Stimulated activated CD8-positive, alpha-beta memory T cell treated with anti-CD3 and anti-CD28 coated beads, Interleukin-7, amount 100 ng/mL, for 24 hours (primary cell): ENCODE measurements around the gene FLYWCH1.
A peak's percentile ranks its signal among the peaks of the same experiment; 100 is the strongest.

Experiments used
- DNase-seq: peaks from one replicate; pipeline ENCODE4 v3.0.0-alpha.2; 2020; ENCODE audit warnings: low read depth

Gene FLYWCH1

DNA sequence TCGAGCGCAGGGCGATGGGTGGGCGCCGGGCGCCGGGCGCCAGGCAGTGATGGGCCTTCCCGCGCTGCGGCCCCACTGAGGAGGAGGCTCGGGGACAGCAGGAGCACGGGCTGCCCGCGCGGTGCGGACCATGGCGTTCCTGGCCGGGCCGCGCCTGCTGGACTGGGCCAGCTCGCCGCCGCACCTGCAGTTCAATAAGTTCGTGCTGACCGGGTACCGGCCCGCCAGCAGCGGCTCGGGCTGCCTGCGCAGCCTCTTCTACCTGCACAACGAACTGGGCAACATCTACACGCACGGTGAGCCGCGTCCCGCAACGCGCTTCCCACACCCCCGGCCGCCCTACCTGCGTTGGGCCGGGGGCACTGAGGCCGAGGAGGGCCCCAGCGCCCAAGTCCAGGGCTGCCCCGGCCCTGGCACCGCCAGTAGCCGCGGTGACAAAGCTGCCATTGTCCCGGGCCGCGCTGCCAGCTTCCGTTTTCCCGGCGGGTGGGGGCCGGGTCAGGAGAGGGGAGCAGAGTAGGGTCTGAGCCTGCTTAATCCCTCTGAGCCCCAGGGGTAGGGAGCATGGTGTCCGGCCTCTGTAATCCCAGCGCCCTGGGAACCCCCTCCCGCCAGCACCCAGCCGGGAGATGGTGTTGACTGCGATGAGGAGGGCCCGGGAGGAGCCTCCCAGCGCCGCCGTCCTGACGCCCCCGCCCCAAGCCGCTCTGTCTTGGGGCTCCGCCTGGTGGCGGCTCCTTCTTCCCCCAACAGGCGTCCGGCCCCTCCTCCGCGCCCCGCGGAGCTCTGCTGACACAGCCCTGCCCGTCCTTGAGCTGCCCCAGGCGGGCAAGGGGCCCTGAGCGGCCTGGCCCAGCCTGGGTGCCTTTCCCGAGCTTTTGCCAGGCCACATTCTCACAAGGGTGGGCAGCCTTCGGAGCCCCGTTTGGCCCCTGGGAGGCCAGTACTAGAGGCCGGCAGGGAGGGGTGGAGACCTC is 58.1 kb downstream of the FLYWCH1 start:
- DNase-seq: peak; percentile 51

GRCh38 chr16:2970563-2970962 is 58.8 kb downstream of the FLYWCH1 start:
- DNase-seq: no peak

- no peak for DNase-seq
Measured at GRCh38 chr16:2971134-2971984, 59.6 kb downstream of the FLYWCH1 start.

- DNase-seq: no peak
Measured at GRCh38 chr16:2971985-2972784, 60.5 kb downstream of the FLYWCH1 start.

DNA sequence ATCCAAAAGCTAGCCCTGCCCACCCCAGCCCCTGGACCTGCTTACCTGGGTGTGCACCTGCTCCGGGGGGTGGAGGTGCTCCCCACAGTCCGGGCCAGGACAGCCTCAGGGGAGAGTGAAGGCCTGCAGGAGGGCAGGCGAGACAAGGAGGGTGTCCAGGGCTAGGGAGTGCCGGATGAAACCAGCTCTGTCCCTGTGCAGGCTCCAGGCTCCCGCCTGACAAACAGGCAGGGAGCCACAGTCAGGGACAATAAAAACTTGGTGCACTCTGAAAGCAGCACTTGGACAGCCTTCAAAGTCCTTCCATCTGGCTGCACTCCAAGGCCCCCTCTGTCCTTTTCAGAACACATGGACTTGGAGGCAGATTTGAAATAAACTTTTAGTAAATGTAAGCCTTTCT is 61.4 kb downstream of the FLYWCH1 start:
- no peak for DNase-seq

DNA sequence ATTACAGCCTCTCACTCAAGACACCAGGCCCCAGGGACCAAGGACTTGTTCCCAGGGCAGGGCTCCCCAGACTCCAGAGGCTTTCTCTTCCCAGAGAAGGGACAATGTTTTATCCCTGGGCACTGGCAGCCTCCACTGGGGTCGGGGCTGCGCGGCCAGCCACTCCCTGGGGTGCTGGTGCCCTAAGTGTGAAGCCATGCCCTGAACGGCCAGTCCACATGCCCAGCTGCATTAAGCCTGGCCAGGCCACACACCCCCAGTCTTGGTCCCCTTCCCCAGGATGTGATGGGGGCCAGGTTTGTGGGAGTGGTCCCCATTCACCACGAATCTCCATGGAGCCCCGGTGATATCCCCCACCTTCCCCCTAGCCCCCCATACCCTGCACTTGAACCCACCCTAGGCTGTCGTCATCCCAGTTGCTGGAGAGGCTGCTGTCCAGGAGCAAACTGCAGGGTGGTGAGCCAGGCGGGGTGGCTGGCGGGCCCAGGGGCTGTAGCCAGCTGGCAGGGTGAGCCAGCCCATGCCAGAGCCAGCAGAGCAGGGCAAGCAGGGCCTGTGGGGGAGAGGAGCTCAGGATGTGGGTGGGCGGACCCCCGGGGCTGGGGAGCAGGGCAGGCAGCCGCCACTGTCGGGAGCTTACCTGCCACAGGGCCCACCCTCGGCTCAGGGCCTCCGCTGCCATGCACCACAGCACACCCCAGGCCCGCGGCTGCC is 62.0 kb downstream of the FLYWCH1 start:
- DNase-seq: no peak

DNA sequence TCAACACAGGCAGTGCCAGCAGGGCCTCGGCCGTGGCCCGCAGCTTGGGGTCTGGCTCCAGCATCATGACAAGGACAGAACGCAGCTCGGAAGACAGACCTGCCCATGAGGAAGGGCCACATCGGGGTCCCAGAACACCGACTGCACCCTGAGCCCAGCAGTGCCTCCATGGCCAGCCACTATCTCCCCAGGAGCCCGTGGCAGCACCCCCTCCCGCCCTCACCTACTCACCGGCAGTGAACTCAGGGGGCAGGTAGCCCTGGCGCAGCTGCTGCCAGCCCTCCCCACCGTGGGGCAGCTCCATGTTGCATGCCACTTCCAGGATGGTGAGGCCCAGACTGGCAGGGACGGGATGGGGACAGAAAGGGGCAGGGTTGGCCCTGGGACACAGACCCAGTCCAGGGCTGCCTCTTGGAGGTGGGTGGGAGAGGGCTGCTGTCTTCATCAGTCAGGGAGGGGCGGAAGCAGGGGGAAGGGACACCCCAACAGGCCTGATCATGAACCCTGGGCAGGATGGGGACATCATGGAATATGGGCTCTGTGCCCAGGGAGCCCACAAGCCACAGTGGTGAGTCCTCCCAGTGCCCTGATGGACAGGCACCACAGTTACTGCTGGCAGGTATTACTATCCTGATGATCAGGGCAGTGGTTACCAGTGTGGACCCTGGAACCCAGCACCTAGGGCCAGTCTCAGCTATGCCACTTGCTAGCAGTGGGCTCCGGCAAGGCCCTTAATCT is 62.8 kb downstream of the FLYWCH1 start:
- no peak for DNase-seq

GRCh38 chr16:2975161-2975795 is 63.5 kb downstream of the FLYWCH1 start:
- no peak for DNase-seq

GRCh38 chr16:2976201-2976600 is 64.5 kb downstream of the FLYWCH1 start:
- DNase-seq: no peak

DNA sequence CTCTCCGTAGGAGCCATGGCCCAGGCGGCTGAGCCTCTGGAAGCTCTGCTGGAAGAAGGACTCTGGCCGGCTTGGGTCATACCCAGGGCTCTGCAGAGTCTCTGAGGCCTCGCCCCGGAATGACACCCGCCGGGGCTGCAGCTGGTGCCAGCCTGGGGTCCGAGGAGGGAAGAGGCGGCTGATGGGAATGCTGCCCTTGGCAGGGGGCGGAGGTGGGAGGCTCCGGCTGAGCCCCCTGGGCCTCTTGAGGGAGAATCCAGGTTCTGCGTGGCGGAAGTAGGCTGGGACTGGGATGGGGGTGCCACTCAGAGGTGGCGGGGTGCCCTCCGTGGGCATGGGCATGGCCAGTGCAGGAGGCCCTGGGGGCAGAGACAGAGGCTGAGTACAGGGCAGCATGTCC is 64.9 kb downstream of the FLYWCH1 start:
- DNase-seq: no peak

DNA sequence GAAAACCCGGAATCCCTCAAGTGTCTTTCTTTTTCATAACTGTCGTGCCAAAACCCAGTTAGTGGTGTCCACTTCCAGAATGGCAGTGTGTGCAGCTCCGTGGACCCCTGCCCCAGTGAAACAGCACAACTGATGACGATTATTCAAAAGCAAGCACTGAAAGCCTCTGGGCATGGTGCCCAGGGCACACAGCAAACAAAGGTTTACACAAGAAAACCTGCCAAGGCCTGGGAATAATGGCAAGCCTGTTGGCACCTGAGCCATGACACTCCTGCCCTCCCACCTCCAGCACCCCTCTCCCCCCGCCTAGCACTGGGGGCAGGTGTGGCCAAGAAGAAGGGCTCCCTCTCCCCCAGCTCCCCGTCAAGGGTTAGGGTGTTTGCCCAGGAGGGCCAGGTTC is 65.7 kb downstream of the FLYWCH1 start:
- DNase-seq: no peak

DNA sequence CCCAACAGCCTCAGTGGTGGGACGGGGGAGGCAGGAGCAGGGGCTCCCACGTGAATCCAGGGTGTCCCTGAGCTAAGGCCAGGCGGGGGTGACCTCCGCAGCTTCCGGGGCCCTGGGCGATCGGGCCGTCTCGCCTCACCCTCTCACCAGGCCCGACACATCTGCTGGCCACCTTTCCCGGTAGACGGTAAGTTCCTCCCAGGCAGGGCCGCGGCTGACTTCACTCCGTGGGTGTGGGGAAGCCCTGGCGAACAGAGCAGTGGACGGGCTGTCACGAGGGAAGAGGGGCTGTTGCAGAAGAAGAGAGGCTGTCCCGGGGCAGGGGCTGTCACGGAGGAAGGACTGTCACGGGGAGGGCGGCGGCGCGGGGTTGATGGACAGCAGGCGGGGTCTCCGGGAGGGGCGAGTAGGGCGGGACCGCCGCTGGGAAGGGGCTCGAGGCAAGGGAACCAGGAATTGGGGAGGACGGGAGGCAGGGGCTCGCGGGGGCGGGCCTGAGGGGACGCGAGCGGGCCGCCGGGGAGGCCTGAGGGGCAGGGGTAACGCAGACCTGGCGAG is 68.0 kb downstream of the FLYWCH1 start:
- no peak for DNase-seq

DNA sequence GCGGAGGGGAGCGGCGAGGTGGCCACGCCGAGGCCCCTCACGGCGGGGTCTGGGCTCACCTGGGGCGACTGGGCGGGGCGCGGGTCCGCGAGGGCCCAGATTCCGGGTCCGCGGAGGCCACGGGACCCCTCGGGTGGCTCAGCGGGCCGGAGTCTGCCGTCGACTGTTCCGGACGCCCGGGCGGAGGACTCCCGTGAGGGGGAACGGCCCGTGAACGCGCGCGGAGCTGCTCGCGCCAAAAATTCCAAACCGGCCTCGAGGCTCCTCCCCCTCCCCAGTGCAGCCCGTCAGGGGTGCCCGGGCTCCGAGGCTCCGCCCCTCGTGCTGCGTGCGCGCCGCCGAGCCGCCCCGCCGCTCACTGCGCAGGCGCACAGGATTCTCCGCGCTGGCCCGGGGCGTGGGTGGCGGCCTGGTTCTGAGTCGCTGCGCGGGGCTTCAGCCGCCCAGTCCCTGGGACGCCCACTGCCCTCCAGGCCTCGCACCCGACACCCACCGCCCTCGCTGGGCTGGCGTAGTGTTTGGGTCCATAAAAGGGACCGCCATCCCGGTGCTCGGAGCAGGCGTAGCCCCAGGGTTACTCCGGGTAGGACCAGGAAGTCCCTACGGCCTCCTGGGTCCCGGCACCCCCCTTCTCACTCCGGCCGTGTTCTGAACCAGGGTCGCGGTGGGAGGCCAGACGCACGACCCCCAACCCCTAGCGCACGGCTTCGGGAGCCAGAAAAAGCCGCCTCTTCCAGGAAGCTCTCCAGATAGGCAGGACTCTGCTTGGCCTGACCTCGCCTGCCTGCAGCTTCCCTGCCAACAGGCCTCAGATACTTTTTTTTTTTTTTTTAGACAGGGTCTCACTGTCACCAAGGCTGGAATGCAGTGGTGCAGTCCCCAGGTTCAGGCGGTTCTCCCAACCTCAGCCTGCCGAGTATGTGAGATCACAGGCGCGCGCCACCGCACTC is 68.8 kb downstream of the FLYWCH1 start, which contains the start of gene PKMYT1:
Gene PKMYT1 (minus strand): TSS at position 220 of the 950 bp plus-strand sequence. CDS start 789 bp downstream, outside the sequence.
- DNase-seq: peak; percentile 89

DNA sequence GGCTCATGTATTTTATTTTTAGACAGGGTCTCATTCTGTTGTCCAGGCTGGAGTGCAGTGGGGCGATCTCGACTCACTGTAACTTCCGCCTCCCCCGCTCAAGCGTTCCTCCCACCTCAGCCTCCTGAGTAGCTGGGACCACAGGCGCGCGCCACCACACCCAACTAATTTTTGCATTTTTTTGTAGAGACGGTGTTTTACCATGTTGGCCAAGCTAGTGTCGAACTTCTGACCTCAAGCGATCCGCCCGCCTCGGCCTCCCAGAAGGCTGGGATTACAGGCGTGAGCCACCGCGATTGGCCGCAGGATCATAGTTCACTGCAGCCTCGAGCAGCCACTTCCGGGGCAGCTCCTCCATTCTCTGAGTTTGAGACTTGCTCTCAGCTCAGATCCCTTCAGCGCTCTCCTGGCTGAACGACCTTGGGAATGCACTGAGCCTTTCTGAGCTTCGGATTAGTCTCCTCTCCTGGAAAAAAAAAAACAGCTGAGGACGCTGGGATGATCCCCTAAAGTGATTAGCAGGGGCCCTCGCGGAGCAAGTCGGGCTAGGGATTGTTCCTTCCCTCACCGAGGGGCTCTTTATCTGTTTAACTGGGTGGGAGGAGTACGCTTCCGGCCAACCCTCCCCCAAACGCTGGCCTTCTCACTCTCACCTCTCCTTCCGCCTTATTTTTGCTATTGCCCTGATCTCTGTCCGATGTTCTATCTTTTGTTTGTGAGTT is 69.6 kb downstream of the FLYWCH1 start:
- DNase-seq: no peak

GRCh38 chr16:2981899-2982250 is 70.1 kb downstream of the FLYWCH1 start:
- no peak for DNase-seq

- DNase-seq: no peak
Measured at GRCh38 chr16:2982402-2982801, 70.7 kb downstream of the FLYWCH1 start.

DNA sequence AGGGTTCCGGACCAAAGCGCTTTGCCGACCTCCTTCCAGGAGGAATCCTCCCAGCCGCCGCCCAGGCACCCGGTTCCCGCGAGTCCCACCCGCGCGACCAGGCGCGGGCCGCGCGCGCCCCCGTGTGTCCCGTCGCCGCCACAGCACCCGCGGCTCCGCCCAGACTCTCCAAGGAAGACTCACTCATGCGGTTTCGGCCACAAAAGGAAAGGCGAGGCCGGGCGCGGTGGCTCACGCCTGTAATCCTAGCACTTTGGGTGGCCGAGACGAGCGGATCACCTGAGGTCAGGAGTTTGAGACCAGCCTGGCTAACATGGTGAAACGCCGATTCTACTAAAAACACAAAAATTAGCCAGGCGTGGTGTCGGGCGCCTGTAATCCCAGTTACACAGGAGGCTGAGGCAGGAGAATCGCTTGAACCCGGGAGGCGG is 72.0 kb downstream of the FLYWCH1 start:
- peak; percentile 51 for DNase-seq

- no peak for DNase-seq
Measured at GRCh38 chr16:2985462-2985861, 73.7 kb downstream of the FLYWCH1 start.
